Heart left ventricle (tissue), 13 donors: ENCODE measurements around the gene PHF21A.

Experiments used
- CTCF ChIP-seq, 12 donors: fragments of 200-600 bp; sonication (generic) in 4 of 12; IDR thresholded peaks; one replicate each; pipeline versions ENCODE4 v1.5.0 to v1.8.0; 2018 to 2022; ENCODE audit warnings: antibody characterized with exemption in 12 of 12, mild to moderate bottlenecking in 5 of 12
- POLR2A ChIP-seq, 2 donors: fragments of 450-650 bp; IDR thresholded peaks; one replicate each; pipeline ENCODE4 v1.6.1; 2017; ENCODE audit warnings: antibody characterized with exemption in 2 of 2, mild to moderate bottlenecking in 2 of 2, moderate library complexity in 2 of 2
- donor health status: ischemic (EF 13 %, LVEDD 7.1; RV severe dilation, severe dysfunction).
- donor health status: DM: no; HTN: yes; CAD: no.
- donor health status: DM: no; HTN: no; CAD: no.
- donor health status: ischemic (EF 25% LVEDD 6.9; RV normal size, moderate dysfunction).
- donor health status: ischemic (EF 25% LVEDD 5.7; RV mildly dilated, moderate dysfunction).
- donor health status: ischemic (EF 35%, LVEDD 5.7; RV mildly dilated, moderate dysfunction).
- donor health status: nonischemic (EF 11% LVEDD 7.7; RV severe dilation, severe dysfunction).
- donor health status: DM: yes; HTN: yes; CAD: no.
- donor health status: PGD.
- donor health status: ischemic (EF 29% LVEDD 5.4; RV normal size, mild dysfunction).
- donor health status: nonischemic (EF 23%, LVEDD 6.1; RV moderate dilation, normal function).

DNA sequence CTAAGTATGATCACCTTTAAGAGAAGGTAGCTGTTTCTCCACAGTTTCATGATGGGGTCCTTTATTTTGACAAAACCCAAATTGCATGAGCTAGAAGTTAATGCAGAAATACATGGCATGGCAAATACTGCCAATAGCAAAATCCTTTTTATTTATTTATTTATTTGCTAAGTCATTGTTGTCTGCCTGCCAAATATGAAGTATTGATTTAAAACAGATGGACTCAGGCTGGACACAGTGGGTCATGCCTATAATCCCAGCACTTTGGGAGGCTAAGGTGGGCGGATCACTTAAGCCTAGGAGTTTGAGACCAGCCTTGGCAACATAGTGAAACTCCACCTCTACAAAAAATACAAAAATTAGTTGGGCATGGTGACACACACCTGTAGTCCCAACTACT is 146.4 kb downstream of the PHF21A start:
- TF ChIP-seq POLR2A (IDR thresholded peaks at IDR 0.05) (no peak), CTCF (IDR thresholded peaks at IDR 0.05) (no peak)
